DMS153 treated with DMSO at 0.1 percent for 48 hours (cell line): ENCODE data around the gene MSH5.

ENCODE experiments used
- DNase-seq: peaks from one replicate; lab custom pipeline; 2025; ENCODE audit not compliant: unreplicated experiment; lab: John Stamatoyannopoulos, UW

MSH5 gene

GRCh38 chr6:31729515-31729978 lies 10.3 kb upstream of the MSH5 start:
- DNase-seq: peak; percentile 77

DNA sequence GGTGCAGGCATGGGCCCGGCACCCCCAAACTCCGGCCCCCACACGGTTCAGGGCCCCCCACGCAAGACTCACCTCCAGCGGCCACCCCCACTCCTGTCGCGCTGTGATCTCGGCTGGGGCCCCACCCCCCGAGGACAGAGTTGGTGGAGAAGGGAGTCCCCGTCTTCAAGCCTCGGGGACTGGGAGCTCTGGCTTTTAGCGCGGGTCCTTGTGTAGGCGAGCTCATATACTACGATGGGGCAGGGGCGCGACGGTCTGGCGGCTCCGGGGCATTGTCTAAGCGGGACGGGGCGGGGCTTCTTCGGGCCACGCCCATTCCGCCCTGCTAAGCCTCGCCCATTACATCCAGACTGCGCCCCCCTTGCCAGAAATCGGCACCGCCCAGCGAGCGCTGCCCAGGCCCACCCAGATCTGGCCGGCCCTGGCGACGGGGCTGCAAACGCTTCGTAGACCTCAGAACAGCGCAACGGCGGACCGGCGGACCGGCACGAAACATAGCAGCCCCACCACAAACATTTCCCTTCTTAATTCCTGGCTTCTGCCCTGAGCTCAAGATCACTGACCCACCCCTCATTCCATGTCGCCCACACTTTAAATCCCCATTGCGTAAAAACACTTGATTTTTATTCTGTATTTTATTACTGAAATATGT lies 9.7 kb upstream of the MSH5 start:
- DNase-seq: peak; percentile 75

- DNase-seq: no peak
Observed at GRCh38 chr6:31730631-31731086, 9.1 kb upstream of the MSH5 start.

DNA sequence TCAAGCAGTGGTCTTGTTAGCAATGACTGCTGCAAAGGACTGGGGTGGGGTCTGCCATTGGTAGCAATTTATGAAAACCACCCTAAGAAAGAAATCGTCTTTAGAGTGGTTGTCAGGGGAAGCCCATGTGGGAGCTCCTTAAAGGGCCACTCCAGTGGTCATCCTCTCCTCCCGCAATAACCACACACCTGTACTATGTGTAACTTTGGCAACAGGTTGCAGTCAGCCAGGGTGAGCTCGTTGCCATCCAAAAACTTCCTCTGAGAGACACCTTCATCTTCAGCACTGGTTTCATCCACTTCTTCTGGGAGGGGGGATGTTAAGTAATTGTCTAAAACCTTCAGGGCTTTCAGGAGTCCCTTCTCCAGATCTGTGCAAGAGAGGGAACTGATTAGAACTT lies 7.8 kb upstream of the MSH5 start:
- no peak for DNase-seq

- no peak for DNase-seq
Observed at GRCh38 chr6:31733734-31734133, 6.1 kb upstream of the MSH5 start.

- no peak for DNase-seq
Observed at GRCh38 chr6:31734247-31734820, 5.5 kb upstream of the MSH5 start.

- DNase-seq: peak; percentile 18
Observed at GRCh38 chr6:31734821-31735406, 4.9 kb upstream of the MSH5 start.

- DNase-seq: peak; percentile 74
Observed at GRCh38 chr6:31736021-31736767, 3.6 kb upstream of the MSH5 start, which contains the start of gene CLIC1. TSS of gene CLIC1 (minus strand) at chr6:31736530. CDS start at chr6:31736300, 230 bp downstream.

DNA sequence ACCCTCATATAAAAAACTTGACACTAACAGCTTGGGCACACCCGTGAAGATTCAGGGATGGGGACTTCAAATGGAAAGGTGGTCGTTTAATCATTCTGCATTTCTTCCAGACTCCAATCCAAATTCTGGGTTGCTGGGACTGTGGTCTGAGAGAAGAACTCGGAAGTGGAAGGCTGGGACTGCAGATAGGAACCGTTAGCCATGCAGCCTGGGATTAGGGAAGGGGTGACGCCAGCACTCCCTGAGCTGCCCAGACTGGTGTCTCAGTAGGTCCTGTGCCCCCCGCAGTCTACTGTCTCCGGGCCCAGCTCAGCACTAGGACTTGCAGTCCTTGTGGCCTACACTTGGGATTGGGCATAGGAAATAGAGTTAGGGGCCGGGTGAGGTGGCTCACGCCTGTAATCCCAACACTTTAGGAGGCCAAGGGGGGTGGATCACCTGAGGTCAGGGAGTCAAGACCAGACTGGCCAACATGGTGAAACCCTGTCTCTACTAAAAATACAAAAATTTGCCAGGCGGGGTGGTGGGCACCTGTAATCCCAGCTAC lies 3.0 kb upstream of the MSH5 start:
- DNase-seq: no peak

- DNase-seq: peak; percentile 80
Observed at GRCh38 chr6:31737315-31737990, 2.4 kb upstream of the MSH5 start.

DNA sequence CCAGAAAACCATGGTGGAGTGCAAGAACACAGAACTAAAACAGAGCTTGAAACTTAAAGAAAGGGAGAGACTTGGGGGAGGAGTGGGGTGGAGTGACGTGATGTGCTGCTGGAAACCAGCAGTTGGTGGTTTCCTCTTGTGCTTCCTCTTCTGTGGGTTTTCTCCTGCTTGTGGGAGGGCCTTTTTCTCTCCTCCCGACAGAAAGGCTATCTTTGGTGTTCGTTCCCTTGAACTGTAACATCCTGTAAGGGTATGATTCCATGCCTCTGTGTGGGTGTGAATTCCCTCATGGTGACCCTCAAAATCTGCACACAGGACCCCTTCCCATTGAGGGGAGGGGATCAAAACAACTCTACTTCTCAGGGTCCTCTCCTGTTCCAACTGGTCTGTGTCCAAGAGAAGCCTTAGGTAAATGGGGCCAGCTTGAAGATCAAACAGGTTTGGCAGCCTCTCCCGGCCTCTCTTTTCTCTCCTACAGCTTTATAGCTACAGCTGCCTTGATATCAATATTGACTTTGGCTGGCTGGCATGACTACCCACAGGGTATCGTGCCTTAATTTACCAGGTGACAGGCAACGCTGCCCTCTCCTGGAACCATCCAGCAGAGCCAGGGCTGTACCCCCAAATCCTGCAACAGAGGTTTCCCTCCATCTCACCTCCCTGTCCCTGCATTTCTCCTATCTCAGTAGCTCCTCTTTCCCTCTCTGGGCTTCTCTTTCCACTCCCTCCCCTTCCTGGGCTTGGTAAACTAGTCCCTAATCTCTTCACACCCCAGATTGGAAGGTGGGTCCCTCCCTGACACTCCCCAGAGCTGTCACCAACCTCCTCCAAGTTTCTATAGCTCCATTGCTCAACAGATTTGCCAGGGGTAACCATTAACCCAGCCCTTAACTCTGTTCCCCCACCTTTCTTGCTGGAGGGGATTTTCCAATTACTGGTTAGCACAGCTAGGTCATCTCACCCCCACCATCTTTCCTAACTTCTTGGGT lies 1.5 kb upstream of the MSH5 start:
- peak; percentile 92 for DNase-seq

- no peak for DNase-seq
Observed at GRCh38 chr6:31740397-31741223, 805 bp downstream of the MSH5 start.

- no peak for DNase-seq
Observed at GRCh38 chr6:31741815-31742214, 2.0 kb downstream of the MSH5 start.

DNA sequence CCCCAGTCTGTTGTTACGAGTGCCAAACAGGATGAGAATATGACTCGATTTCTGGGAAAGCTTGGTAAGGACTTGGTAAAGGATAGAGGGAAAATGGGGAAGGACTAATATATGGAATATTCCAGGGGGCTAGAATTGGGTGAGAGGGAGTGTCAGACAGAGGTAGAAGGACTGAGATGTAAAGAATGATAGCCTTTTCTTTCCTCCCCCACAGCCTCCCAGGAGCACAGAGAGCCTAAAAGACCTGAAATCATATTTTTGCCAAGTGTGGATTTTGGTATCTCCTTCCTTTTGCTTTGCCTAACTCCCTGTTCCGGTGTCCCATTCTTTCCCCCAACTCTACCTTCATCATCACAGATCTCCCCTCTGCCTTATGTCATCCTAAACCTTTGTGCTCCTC lies 3.1 kb downstream of the MSH5 start:
- DNase-seq: no peak

DNA sequence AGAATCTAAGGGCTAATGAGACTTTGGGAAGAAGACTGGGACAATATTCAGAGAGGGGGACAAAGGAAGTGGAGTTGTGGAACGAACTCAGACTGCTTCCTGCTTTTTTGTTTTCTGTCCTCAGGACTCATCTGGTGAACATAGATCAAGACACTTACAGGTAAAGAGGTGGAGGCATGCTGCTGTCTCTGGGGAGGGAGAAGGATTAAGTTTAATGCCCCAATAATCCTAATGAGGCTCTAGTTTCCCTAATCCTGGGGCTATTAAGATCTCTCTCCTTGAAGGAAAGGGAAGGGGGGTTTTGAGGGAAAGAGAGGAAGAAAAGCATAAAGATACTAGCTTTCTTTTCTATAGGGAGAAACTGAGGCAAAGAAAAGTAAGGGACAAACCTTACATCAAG lies 4.6 kb downstream of the MSH5 start:
- no peak for DNase-seq

GRCh38 chr6:31749301-31750036 lies 9.7 kb downstream of the MSH5 start:
- no peak for DNase-seq

GRCh38 chr6:31750411-31751022 lies 10.7 kb downstream of the MSH5 start:
- DNase-seq: no peak
